Vagina (tissue), 2 donors: ENCODE measurements around the gene TNIP1.

Source experiments
- CTCF ChIP-seq, 3 experiments: fragments of 450-650 bp in 2 of 3; fragments of 200-600 bp in 1 of 3; sonication (generic) in 1 of 3; IDR thresholded peaks; one replicate each; pipeline ENCODE4 v1.5.1; 2017 to 2019; ENCODE audit warnings: antibody characterized with exemption in 3 of 3, mild to moderate bottlenecking in 2 of 3, moderate library complexity in 2 of 3
- POLR2A ChIP-seq, 2 donors: fragments of 450-650 bp; IDR thresholded peaks; one replicate each; pipeline ENCODE4 v1.6.1; 2017; ENCODE audit warnings: antibody characterized with exemption in 2 of 2, mild to moderate bottlenecking in 2 of 2, moderate library complexity in 2 of 2
- POLR2AphosphoS5 ChIP-seq, 2 donors: sonication (generic); formaldehyde crosslinking; IDR thresholded peaks; one replicate each; pipeline ENCODE4 v1.9.0; 2017; ENCODE audit warnings: antibody characterized with exemption in 2 of 2, mild to moderate bottlenecking in 2 of 2, low read depth in 1 of 2; ENCODE audit not compliant: insufficient read depth in 1 of 2

DNA sequence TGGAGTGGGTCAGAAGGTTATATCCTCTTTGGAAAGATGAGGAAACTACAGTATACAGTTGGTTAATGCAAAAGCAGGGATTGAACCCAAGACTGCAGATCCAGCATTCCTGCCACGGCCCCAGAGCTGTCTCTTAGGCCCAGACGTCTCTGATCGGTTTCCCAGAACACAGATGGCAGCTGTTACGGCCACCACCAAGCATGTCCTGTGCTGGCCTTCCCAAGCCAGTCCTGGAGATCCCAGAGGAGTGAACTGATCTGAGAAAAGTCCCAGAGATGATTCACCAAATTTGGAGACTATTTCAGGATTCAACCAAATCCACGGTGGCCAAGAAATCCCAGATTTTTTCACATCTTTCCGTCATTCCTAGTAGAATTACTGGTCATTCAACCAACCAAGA, 20.1 kb downstream of the TNIP1 start:
- no peak for TF ChIP-seq POLR2AphosphoS5 (IDR thresholded peaks at IDR 0.05; ENCODE audit: insufficient read depth in 1 of 2, low read depth in 1 of 2)
- no peak for TF ChIP-seq POLR2A (IDR thresholded peaks at IDR 0.05)
- no peak for TF ChIP-seq CTCF (IDR thresholded peaks at IDR 0.05)
